Dermis microvascular lymphatic vessel endothelial cell (primary cell): ENCODE measurements around the gene NUFIP1. TPM values are rescaled to one million over a fixed set of nuclear protein-coding genes. Genes with fewer than 3 reads are reported as not detected.
A peak's percentile ranks its signal among the peaks of the same experiment; 100 is the strongest.
"Not testable (repeated sequence)": the region's sequence is repeated elsewhere in the genome, so short reads cannot be mapped to it uniquely, and the experiment has no call there.

Experiments used
- DNase-seq, 2 donors: peaks; one replicate each; pipeline versions ENCODE4 v3.0.0 to v3.0.0-alpha.2; 2010; ENCODE audit warnings: low read depth in 2 of 2
- total RNA-seq: library from RNA; depleted of rRNA; stranded (reverse); fragments of >200 nt; gene quantifications from 2 replicates; pipeline ENCODE4 v1.2.1, GENCODE V29; 2014

NUFIP1 gene
- total RNA-seq, 1 donor from 2014 or later, result 1.4 TPM

GRCh38 chr13:44969551-44970484, 19.5 kb downstream of the NUFIP1 start:
- DNase-seq, result peak; percentile 57 to 70

DNA sequence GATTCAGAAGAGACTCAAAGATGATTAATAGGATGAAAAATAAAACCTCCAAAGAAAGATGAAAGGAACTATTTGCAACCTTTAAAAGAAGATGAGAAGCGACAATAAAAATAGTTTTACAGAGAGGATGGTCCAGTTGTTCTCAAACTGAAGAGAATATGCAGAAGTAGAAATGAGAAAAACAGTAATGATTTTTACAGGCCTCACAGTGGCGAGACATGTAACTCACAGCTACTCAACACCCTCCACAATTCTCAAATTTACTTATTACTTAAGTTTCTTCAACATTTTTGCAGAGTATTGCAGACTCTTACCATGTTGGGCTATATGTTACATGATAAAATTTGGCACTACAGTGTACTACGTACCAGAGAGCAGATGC, 20.8 kb downstream of the NUFIP1 start:
- no peak for DNase-seq

DNA sequence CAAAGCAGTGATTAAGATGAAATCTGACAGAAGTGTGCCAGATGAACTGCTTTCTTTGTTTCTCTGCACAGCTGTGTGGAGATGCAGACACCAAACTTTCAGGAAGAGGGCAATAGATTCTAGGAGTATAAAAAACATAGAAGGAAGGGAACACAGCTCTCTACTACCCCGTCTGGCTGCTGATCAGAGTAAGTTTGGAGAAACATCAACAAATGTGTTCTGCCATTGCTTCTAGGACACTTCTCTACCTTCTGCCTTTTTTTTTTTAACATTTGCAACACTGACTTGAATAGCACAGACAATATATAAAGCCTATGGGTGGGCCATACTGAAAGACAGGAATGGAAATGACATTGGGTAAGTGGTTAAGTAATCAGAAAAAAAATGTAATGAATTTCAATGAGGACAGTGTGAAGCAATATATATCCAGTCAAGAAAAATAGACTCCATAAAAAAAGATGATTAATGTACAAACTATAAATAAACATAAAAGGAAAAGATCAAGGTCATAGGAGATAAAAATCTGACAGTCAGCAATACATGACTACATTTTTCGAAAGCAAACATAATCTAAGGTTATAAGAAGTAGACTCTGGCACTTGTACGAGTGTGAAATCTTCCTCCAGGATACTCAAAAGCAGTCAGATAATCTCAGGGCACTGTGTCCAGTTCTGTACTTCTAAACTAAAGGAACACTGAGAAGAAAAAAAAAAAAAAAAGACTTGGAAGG, 21.4 kb downstream of the NUFIP1 start:
- peak in 1 of 2 donors; percentile 34 for DNase-seq

GRCh38 chr13:44961997-44962396, 27.3 kb downstream of the NUFIP1 start:
- no peak for DNase-seq

- no peak for DNase-seq
Observed at GRCh38 chr13:44955406-44955805, 33.9 kb downstream of the NUFIP1 start.

- no peak for DNase-seq
Observed at GRCh38 chr13:44954224-44954623, 35.0 kb downstream of the NUFIP1 start.

DNA sequence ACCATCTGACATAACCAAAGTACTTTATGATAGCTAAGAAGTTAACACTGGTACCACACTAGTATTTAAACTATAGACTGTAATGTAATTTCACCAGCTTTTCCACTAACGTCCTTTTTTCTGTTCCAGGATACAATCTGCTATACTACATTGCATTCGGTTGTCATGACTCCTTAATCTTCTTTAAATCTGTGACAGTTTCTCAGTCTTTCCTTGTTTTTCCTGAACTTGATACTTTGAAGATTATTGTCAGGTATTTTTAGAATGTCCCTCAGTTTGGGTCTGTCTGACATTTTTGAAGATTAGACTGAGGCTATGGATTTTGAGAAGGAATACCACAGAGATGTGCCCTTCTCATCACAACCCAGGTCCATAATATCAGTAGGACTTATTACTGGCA, 36.6 kb downstream of the NUFIP1 start:
- no peak for DNase-seq

- no peak for DNase-seq
Observed at GRCh38 chr13:44951184-44951583, 38.1 kb downstream of the NUFIP1 start.

- not testable (repeated sequence) for DNase-seq
Observed at GRCh38 chr13:44943411-44943810, 45.9 kb downstream of the NUFIP1 start.

DNA sequence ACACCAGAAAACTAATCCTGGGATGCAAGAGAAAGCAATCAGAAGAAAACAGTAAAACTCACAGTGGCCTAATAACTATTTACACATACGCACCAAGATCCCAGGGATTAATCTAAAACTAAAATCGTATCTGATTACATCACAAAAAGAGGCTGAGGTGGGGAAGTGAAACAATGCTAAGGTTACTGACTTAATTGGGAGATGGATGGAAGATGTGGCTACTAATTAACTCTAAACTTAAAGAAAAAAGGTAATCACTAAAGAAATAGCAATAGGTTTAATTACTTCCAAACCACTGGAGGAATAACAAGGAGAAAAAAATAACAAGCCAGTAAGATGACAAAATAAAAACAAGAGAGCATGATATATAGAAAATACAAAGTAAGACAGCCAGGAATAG, 50.4 kb downstream of the NUFIP1 start:
- DNase-seq, result no peak

DNA sequence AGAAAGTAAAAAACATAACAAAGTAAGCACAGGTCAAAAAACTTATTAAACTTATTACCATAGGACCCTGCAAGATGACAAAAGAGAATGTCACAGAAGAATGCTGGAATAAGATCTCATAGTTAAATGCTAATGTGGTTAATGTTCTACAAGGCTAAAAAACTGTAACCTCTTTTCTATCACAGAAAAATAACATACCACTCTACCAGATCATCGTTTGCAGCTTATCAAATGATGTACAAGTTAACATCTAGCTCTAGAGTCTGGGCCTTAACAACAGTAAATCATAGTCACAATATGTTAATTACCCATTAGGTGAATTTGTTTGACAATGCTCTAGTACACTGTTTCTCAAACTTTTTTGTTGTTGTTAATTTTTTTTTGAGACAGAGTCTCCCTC, 53.0 kb downstream of the NUFIP1 start:
- no peak for DNase-seq

DNA sequence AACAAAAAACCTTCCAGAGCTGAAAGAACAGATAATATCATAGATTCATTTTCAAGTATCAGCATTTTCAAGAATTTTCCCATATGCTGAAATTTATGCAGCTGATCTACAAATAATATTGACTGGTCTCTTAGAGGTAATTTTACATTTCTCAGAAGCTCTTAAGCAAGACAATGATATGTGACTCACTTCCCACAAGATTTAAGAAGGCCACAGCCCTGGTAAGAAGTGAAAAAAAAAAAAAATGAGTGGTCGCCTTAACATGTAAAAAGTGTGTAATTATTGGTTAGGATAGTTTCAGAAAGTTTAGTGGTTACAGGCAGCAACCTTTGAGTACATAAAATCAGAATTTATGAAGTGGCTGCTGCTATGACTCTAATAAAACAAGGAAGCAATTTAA, 54.5 kb downstream of the NUFIP1 start:
- peak in 1 of 2 donors; percentile 47 for DNase-seq

DNA sequence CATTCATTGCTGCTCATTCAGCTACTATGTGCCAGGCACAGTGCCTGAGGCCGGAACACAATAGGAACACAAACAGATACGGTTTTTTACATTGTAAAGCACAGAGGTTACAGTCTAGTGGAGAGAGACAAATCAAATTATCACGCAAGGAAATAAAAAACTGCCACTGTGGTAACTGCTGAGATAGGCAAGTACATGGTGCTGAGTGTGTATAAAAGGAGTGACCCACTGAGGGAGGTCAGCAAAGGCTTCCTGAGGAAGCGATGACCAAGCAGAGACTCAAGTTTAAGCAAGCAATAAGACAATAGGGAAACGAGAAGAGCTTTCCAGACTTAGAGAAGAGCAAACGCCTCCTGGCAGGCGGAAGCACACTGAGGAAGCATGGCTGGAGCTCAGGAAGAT, 56.4 kb downstream of the NUFIP1 start:
- peak in 1 of 2 donors; percentile 93 for DNase-seq

DNA sequence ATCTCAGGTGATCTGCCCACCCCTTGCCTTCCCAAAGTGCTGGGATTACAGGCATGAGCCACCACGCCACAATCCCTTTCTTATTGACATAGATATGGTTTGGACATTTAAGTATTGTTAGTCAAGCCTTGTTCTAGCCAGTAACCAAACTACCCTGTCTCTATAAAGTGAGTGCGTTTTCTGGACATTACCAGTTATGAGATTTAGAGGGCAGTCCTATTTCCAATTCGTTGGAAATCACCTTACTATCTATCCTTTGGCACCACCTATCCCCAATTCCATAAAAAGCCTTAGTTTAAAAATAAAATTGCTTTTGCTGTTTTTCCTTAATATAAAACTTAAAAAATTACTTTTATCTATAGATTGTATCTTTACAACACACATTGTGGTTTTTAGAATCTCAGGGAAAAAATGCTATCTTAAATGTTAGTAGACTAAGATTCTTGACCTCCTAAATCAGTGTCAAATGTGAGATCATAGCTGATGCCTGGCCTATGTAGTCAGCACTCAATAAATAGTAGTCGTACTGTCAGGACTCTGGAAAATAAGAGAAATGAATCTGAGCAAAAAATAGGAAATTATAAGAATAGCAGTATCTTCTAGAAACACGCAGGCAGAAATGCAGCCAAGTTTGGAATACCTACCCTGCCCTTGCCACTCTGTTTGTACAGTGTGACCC, 57.0 kb downstream of the NUFIP1 start:
- DNase-seq, result no peak

GRCh38 chr13:44930963-44931623, 58.2 kb downstream of the NUFIP1 start:
- peak in 1 of 2 donors; percentile 10 for DNase-seq

DNA sequence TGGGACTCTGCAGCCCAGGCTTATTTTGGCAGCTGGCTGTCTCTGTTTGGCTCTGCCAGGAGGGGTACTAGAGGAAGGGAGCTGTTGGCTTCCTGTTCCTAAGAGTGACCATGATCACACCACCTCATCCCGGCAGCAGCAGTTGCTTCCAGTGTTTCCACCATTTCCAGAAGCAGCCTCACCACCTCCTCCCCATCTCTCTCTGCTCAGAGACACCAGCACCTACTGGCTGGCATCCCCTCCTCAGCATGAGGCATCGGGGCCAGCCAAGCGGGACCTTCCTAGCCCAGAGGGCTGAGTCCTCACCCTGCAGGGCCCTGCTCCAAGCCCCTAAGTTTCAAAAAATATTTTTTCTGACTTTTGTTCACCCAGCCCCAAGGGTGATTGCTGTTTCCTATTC, 59.0 kb downstream of the NUFIP1 start:
- no peak for DNase-seq

DNA sequence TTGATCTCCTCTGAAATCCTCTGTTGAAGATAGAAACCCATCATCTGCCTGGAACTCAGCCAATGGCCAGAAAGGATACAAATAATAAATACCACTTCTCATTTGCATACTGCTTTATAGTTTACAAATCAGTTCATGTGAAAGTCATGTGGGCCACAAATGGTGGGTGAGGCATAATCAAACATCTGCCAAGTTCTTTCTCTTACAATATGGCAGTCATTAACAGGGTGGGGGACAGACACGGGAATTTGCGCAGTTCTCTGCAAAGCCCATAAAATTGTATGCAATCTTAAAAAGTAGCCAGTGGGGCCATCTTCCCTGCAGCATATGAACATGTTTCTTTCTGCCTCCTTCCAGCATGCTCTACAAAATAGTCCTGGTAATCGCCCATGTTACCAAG, 59.6 kb downstream of the NUFIP1 start:
- no peak for DNase-seq

- DNase-seq, result no peak
Observed at GRCh38 chr13:44927968-44928367, 61.3 kb downstream of the NUFIP1 start.

DNA sequence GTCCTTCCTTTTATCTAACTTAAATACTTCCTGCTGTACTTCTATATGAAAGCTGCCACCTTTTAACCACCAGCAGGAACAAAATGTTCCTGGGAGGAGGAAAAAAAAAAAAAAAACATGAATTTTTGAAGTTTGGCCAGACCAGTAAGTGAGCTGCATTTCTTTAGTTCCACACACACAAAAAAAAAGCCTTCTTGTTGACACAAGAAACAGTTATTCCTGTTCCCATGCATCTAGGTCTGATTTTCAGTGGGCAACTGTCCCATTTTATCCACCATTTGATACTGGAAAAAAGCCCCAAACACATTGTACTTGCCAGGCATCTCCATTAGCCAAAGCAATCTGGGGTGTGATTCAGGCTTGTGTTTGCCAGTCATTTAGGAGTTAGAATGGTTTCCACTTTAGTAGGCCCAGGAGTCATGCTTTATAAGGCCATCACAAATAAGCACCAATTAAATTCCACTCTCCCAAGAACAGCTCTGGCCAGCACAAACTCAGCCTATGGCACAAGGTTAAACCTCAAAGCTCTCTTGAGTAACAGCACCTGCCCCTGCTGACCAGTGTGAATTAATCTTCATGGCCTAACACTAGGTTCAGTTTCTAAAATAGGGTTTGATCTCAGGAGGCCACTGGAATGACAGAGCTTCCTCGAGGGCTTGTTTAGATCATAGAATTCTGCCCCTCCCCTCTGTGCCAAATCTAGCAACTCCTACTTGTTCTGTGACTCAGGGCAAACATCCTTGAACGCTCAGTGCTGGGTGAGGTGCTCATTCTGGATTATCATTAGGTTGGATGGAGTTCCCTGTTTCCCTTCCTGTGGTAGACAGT, 67.1 kb downstream of the NUFIP1 start:
- peak in 1 of 2 donors; percentile 66 for DNase-seq

GRCh38 chr13:44921246-44921877, 67.9 kb downstream of the NUFIP1 start:
- DNase-seq, result no peak
